Skeletal muscle satellite cell (primary cell): Measurements from ENCODE around the gene ZNF543.

ENCODE experiments used
- H3K27me3 ChIP-seq: 2 replicates; pipeline ENCODE4 v1.7.0; 2013; ENCODE audit warnings: low read length; ENCODE audit not compliant: control insufficient read depth, insufficient read depth
- H3K36me3 ChIP-seq: 2 replicates; pipeline ENCODE4 v1.7.0; 2013; ENCODE audit warnings: mild to moderate bottlenecking, control low read depth, low read length; ENCODE audit not compliant: insufficient read depth
- H3K4me1 ChIP-seq: 2 replicates; pipeline ENCODE4 v1.7.0; 2013; ENCODE audit warnings: low read length; ENCODE audit not compliant: control insufficient read depth, insufficient read depth
- H3K4me2 ChIP-seq: 2 replicates; pipeline ENCODE4 v1.7.0; 2013; ENCODE audit warnings: mild to moderate bottlenecking, low read length
- H3K4me3 ChIP-seq: 2 replicates; pipeline ENCODE4 v1.7.0; 2013; ENCODE audit warnings: low read length
- H3K9ac ChIP-seq: 2 replicates; pipeline ENCODE4 v1.7.0; 2013; ENCODE audit warnings: mild to moderate bottlenecking, low read depth, low read length, moderate library complexity
- H3K9me3 ChIP-seq: replicated peaks from 2 replicates; pipeline ENCODE4 v1.7.0; 2013; ENCODE audit warnings: mild to moderate bottlenecking, control low read depth, low read length

The ZNF543 gene

DNA sequence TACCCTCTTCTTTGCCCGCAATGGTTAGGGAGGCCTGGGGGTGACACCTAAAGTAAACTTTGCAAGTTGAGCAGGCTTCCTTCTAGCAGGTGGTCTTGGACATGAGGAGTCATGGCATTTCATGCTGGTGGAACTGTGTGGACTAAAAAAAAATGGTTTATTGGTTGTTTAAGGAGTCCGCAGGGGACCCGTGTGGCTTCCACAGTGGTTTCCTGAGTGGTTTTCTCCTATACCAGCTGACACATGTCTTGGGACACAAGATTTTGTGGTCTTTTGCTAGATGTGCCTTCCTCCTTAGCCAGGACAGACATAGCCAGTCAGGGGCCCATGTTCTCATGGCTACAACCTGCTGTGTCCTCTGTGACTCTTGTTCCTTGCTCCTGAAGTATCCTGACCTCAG lies 1.5 kb downstream of the ZNF543 start:
- Histone ChIP-seq H3K27me3 (peaks cover 2% of the 10 kb centered on the region), H3K4me2 (peak overlapping the region; percentile 98), H3K9me3 (no peaks in the 10 kb centered on the region), H3K9ac (no peak overlapping the region), H3K4me3 (peak overlapping the region; percentile 95), H3K4me1 (peaks cover 18% of the 10 kb centered on the region), H3K36me3 (peaks cover 30% of the 10 kb centered on the region)

DNA sequence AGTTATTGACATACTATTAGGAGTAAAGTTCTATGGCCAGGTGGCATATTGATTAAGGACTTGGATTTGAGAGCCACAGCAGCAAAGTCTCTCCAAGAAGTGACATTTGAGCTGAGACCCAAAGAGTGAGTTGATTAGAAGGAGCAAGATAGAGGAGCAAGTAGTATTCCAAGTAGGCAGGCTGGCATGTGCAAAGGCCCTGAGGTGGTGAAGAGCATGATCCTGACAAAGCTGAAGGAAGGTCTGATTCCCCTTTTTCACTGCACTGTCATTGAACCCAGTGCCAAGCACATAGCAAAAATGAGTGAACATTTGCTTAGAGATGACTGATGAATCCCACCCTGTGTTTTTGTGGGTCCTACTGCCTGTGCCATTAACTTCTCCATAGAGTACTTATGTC lies 4.7 kb downstream of the ZNF543 start:
- Histone ChIP-seq H3K36me3 (peaks cover 57% of the 10 kb centered on the region), H3K4me2 (no peak overlapping the region), H3K4me1 (peaks cover 18% of the 10 kb centered on the region), H3K27me3 (no peaks in the 10 kb centered on the region), H3K9ac (no peak overlapping the region), H3K9me3 (no peaks in the 10 kb centered on the region), H3K4me3 (no peak overlapping the region)

DNA sequence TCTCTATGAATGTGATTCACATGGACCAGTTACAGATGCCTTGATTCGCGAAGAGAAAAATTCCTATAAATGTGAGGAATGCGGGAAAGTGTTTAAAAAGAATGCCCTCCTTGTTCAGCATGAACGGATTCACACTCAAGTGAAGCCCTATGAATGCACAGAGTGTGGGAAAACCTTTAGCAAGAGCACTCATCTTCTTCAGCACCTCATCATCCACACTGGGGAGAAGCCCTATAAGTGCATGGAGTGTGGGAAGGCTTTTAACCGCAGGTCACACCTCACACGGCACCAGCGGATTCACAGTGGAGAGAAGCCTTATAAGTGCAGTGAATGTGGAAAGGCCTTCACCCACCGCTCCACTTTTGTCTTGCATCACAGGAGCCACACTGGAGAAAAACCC lies 7.7 kb downstream of the ZNF543 start:
- Histone ChIP-seq H3K4me1 (no peaks in the 10 kb centered on the region), H3K9ac (no peak overlapping the region)

DNA sequence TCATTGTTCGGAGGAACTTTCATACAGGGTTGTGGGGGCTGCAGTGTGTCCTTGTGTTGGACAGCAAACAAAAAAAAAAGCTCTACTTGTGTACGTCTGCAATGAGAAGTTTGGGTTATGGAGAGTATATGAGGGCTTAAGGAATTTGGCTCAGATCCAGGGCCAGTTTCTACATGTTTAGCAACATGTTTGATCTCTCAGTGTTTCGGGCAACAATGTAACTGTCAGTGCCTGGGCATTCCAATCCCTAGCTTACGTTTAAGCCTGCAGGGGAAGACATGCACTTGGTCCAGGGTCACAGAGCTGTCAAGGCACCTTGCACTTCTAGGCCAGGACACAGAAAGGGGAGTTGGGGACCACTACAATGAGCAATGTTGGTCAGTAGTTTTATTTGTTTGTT lies 13.9 kb downstream of the ZNF543 start:
- no peak overlapping the region for H3K9ac ChIP-seq
- no peak overlapping the region for H3K4me3 ChIP-seq
- peaks cover 10% of the 10 kb centered on the region for H3K36me3 ChIP-seq
- H3K9me3 ChIP-seq = no peaks in the 10 kb centered on the region
- no peak overlapping the region for H3K4me2 ChIP-seq
- H3K4me1 ChIP-seq = no peaks in the 10 kb centered on the region
- H3K27me3 ChIP-seq = no peaks in the 10 kb centered on the region

More for the DNA sequence above, 7.7 kb downstream of the ZNF543 start:
- Histone ChIP-seq H3K4me2 (no peak overlapping the region), H3K27me3 (no peaks in the 10 kb centered on the region), H3K4me3 (no peak overlapping the region), H3K9me3 (no peaks in the 10 kb centered on the region), H3K36me3 (peaks cover 62% of the 10 kb centered on the region)

DNA sequence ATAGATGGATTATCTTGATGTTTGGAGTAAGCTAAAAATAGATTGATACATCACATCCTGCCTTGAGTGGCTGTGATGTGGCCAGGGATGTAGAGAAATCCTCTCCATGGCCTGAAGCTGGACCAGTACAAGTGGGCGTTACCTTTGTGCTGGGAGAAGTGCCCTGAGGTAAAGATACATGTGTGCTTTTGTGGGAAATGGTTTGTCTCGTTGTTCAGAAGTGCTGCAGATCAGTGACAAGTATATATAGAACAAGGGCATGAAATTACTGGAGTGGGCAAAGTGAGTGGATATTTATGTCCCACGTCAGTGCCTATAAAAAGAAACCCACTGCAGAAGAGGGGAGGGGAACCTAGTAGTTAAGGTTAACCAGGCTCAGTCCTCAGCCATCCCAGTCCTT lies 18.6 kb downstream of the ZNF543 start:
- Histone ChIP-seq H3K4me1 (no peaks in the 10 kb centered on the region), H3K4me3 (no peak overlapping the region), H3K9ac (no peak overlapping the region), H3K9me3 (no peaks in the 10 kb centered on the region), H3K27me3 (no peaks in the 10 kb centered on the region), H3K36me3 (no peaks in the 10 kb centered on the region), H3K4me2 (no peak overlapping the region)

DNA sequence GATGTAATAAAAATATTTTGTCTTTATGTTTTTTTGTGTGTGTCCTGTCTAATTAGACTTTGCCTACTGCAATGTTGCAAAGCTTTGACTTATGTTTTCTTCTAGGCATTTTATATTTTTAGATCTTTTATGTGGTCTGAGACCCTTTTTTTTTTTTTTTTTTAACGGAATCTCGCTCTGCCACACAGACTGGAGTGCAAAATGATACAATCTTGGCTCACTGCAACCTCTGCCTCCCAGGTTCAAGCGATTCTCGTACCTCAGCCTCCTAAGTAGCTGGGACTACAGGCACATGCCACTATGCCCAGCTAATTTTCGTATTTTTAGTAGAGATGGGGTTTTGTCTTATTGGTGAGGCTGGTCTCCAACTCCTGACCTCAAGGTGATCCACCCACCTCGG lies 22.3 kb downstream of the ZNF543 start:
- no peaks in the 10 kb centered on the region for H3K9me3 ChIP-seq
- H3K4me1 ChIP-seq = no peaks in the 10 kb centered on the region
- no peak overlapping the region for H3K9ac ChIP-seq

DNA sequence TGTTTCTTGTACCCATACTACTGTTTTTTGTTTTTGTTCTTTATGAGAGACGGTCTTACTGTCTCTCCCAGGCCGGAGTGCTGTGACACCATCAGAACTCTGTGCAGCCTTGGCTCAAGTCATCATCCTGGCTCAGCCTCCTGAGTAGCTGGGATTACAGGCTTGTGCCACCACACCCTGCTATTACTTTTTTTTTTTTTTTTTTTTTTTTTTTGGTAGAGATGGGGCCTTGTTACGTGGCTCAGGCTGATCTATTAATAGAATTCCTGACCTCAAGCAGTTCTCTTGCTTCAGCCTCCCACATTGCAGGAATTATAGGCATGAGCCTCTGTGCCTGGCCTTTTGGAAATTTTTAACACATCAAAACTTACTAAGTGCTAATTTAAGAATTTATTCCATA lies 27.9 kb downstream of the ZNF543 start:
- H3K36me3 ChIP-seq = peaks cover 1% of the 10 kb centered on the region
- H3K4me2 ChIP-seq = no peak overlapping the region
- H3K9ac ChIP-seq = peak overlapping the region; percentile 21
- H3K27me3 ChIP-seq = no peaks in the 10 kb centered on the region
- H3K9me3 ChIP-seq = no peaks in the 10 kb centered on the region
- H3K4me3 ChIP-seq = no peak overlapping the region
- H3K4me1 ChIP-seq = peaks cover 12% of the 10 kb centered on the region

More for the DNA sequence above, 22.3 kb downstream of the ZNF543 start:
- Histone ChIP-seq H3K4me3 (no peak overlapping the region), H3K4me2 (no peak overlapping the region), H3K36me3 (no peaks in the 10 kb centered on the region), H3K27me3 (no peaks in the 10 kb centered on the region)

DNA sequence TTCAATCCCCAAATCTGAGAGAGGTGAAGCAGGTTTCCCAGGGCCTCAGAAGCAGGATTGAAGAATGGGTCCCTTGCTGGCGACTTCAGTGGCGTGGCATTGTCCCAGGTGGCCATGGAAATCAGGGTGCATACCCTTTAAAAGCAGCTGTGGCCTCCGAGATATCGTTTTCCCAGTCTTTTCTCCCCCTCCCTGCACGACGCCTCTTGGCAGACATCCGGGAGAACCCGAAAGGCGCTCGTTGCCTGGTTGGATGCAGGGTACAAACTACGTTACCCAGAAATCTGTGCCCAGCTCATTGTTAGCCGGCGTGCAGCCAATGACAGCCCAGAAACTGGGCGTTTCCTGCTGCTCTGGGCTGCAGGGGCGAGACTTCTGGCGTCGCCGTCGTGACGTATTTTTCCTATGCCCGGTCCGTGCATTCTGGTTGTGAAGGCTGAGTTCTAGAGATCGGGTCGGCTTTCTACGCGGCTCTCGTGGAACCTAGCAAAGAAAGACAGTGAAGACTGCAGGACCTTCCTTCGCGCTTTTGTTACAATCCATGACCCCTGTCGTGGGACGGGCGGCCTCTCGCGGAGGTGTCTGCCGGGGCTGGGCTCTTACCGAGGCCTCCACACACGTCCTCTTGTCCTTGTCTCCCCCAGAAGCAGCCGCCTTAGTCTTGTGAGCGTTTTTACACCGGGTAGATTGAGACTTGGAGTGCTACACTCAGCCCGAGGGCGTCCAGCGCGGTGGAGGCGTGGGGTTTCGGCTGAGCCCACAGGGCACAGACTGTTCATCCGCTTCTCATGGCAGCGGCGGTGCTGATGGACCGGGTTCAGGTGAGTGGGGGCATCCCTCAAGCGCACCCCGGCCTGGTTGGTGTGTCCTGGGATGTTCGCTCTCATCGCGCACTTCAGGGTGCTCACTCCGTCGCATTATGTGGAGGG lies 30.9 kb downstream of the ZNF543 start, which contains the start of gene ZNF304:
Gene ZNF304 (plus strand): TSS at position 395 of the 929 bp plus-strand sequence. CDS start 394 bp downstream, at position 789.
- Histone ChIP-seq H3K4me2 (peak within 1 kb of the TSS; percentile 97), H3K9ac (peak within 1 kb of the TSS; percentile 90), H3K27me3 (no peaks in the 10 kb centered on the region), H3K4me1 (peaks cover 12% of the 10 kb centered on the region), H3K4me3 (peak within 1 kb of the TSS; percentile 86), H3K36me3 (peaks cover 26% of the 10 kb centered on the region), H3K9me3 (no peaks in the 10 kb centered on the region)

DNA sequence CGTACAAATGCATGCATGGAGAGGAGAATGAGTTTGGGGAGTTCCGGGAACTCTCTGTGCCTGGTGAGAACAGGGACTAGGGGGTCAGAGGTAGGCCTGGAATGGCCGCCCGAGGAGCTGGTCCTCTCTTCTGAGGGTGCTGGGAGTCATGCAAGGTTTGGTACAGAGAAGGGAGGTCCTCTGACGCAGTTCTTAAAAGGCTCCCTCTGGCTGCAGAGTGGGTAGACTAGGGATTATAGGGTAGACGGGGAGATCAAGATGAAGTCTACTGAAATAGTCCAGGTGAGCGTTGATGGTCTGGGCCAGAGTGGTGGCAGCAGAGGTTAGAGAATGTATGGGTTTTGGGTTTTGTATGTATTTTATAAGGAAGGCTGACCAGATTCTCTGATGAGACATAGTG lies 31.6 kb downstream of the ZNF543 start:
- Histone ChIP-seq H3K27me3 (no peaks in the 10 kb centered on the region), H3K9me3 (no peaks in the 10 kb centered on the region), H3K4me3 (peak overlapping the region; percentile 86), H3K9ac (peak overlapping the region; percentile 90), H3K4me1 (peaks cover 12% of the 10 kb centered on the region), H3K4me2 (peak overlapping the region; percentile 97), H3K36me3 (peaks cover 33% of the 10 kb centered on the region)

DNA sequence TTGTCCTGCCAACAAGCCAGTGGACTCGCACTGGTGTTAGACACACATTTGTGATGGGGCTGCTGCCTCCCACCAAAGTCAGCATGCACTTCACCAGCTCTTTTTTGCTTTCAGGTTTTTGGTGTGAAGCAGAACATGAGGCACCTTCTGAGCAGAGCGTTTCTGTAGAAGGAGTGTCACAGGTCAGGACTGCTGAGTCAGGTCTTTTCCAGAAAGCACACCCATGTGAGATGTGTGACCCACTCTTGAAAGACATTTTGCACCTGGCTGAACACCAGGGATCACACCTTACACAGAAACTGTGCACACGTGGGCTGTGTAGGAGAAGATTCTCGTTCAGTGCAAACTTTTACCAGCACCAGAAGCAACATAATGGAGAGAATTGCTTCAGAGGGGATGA lies 35.6 kb downstream of the ZNF543 start:
- Histone ChIP-seq H3K36me3 (peaks cover 54% of the 10 kb centered on the region), H3K9ac (no peak overlapping the region), H3K9me3 (no peaks in the 10 kb centered on the region), H3K4me1 (peaks cover 8% of the 10 kb centered on the region), H3K4me3 (no peak overlapping the region), H3K27me3 (no peaks in the 10 kb centered on the region), H3K4me2 (no peak overlapping the region)

DNA sequence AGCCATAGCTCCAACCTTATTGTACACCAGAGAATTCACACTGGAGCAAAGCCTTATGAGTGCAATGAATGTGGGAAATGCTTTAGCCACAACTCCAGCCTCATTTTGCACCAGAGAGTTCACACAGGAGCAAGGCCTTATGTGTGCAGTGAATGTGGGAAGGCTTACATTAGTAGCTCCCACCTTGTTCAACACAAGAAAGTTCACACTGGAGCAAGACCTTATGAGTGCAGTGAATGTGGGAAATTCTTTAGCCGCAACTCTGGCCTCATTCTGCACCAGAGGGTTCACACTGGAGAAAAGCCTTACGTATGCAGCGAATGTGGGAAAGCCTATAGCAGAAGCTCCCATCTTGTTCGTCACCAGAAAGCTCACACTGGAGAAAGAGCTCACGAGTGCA lies 37.1 kb downstream of the ZNF543 start:
- Histone ChIP-seq H3K36me3 (peaks cover 54% of the 10 kb centered on the region), H3K27me3 (no peaks in the 10 kb centered on the region), H3K9ac (no peak overlapping the region), H3K4me2 (no peak overlapping the region), H3K9me3 (no peaks in the 10 kb centered on the region), H3K4me3 (no peak overlapping the region), H3K4me1 (peaks cover 3% of the 10 kb centered on the region)

DNA sequence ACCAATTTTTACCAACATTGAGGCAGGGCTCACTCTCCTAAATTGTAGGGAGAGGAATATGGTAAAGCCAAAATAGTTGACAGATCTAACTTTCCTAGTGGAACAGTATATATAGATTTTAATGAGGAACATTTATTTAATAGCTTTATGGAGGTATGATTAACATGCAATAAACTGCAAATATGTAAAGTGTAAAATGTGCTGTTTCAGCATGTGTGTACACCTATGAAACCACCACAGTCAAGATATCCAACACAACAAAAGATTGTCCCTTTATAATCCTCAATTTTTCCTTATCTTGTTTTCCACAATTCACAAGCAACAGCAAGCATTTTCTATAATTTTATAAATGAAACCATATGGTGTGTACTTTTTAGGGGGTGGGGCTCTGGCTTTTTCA lies 39.0 kb downstream of the ZNF543 start:
- H3K4me1 ChIP-seq = peaks cover 6% of the 10 kb centered on the region
- no peaks in the 10 kb centered on the region for H3K27me3 ChIP-seq
- H3K36me3 ChIP-seq = peaks cover 47% of the 10 kb centered on the region
- no peak overlapping the region for H3K9ac ChIP-seq
- H3K4me2 ChIP-seq = no peak overlapping the region
- H3K9me3 ChIP-seq = no peaks in the 10 kb centered on the region
- H3K4me3 ChIP-seq = no peak overlapping the region
